NCI-H1436 (cell line): ENCODE measurements around the gene BRI3BP.
A peak's percentile ranks its signal among the peaks of the same experiment; 100 is the strongest.

Experiments
- DNase-seq: peaks from one replicate; lab custom pipeline; 2025; lab: John Stamatoyannopoulos, UW

BRI3BP gene

GRCh38 chr12:124993626-124994436 is at the start of gene BRI3BP:
BRI3BP (plus strand) TSS chr12:124993645; CDS start chr12:124993791, 146 bp downstream.
- peak; percentile 22 for DNase-seq

GRCh38 chr12:124946447-124946793 is 47.0 kb upstream of the BRI3BP start:
- DNase-seq: no peak

DNA sequence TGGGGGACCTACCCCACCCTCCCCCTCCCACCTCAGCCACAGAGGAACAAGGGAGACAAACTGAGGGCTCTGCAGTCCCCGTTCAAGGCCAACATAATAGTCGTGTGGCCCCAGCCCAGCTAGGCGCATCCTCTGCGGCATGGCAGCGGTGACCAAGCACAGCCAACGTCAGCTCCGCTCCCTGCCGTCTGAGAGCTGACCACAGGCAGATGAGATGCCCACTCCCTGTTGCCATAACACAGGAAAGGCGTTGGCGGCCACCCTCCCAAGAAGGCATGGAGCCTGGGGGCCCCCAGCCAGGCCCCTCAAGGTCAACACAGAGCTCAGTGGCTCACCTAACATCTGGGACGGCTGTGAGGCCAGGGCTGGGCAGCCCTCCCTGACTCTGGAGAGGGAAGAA is 46.4 kb upstream of the BRI3BP start:
- no peak for DNase-seq

- no peak for DNase-seq
Measured at GRCh38 chr12:124947561-124948398, 45.7 kb upstream of the BRI3BP start.

DNA sequence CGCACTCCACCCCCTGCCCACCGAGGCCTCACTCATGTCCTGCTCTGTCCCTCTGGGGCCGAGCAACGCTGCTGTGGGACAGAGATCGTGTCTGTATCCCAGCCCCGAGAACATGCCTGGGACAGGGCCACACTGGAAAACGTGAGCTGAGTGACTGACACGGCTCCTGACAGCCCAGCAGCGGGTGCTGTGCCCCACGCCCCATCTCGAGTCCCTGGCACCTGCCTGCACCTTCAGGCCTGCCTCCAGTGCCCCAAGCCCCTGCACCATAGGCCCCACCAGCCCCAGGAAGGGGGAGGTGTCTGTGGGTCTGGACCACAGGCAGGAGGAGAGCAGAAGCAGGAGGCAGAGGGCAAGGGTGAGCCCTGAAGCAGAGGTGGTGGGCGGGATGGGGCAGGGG is 44.4 kb upstream of the BRI3BP start:
- no peak for DNase-seq

GRCh38 chr12:124949779-124950728 is 43.4 kb upstream of the BRI3BP start:
- DNase-seq: no peak

- DNase-seq: no peak
Measured at GRCh38 chr12:124952295-124952694, 41.1 kb upstream of the BRI3BP start.

- DNase-seq: no peak
Measured at GRCh38 chr12:124952801-124953200, 40.6 kb upstream of the BRI3BP start.

GRCh38 chr12:124953689-124954405 is 39.6 kb upstream of the BRI3BP start:
- no peak for DNase-seq

- no peak for DNase-seq
Measured at GRCh38 chr12:124954771-124955170, 38.7 kb upstream of the BRI3BP start.

DNA sequence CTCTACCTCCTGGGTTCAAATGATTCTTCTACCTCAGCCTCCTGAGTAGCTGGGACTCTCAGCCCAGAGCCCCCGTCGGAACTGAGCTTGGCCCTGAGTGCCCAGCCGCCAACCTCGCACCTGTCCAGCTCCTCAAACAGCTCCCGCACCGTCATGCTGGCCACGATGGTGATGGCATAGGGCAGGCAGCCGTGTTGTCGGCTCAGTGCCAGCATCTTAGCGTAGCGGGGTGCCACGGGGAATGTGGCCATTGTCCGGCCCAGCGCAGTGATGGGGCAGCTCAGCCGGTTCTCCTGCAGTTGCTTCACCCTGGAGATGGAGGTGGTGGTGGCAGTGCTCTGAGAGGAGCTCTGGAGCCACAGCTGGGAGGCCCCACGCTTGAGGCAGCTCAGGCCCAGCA is 36.9 kb upstream of the BRI3BP start:
- no peak for DNase-seq

DNA sequence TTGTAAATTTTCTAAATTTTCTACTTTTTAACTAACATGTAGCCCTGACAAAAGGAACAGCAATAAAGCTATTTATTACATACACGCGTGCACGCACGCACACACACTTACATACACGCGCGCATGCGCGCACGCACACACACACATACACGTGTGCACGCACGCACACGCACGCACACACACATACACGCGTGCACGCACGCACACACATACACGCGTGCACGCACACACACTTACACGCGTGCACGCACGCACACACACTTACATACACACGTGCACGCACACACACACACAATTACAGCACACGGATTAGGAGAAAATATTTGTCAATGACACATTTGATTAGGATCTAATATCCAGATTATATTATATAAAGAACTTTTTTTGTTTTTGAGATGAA is 32.4 kb upstream of the BRI3BP start:
- no peak for DNase-seq

GRCh38 chr12:124963211-124963610 is 30.2 kb upstream of the BRI3BP start:
- DNase-seq: no peak

- DNase-seq: no peak
Measured at GRCh38 chr12:124964251-124964650, 29.2 kb upstream of the BRI3BP start.

DNA sequence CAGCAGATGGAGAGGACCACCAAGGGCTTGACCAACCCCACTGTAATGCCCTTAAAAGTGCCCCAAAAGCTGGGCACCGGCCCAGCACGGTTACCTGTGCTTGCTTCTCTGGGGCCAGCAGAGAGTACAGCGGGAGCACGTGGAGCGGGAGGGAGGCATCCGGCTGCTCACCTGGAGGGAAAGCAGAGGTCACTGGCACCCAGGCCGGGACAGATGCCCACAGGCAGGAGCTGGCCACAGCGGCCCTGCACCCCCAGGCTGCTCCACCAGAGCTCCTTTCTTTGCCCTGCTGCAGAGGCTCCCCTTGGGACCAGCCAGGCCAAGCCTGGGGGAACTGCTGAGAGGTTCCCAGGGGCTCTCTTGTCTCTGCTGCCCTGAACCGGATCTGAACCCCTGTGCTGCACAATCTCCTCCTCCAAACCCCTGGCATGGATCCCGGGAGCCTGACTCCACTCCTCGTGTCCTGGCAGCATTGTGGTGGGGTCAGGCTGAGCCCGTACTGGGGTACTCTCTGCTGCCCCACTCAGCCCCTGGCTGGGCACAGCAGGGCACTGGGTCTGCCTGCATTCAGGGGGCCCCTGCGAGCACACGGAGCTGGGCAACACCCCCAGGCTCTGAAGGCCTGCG is 28.5 kb upstream of the BRI3BP start:
- DNase-seq: no peak

GRCh38 chr12:124967016-124967739 is 26.3 kb upstream of the BRI3BP start:
- DNase-seq: no peak

DNA sequence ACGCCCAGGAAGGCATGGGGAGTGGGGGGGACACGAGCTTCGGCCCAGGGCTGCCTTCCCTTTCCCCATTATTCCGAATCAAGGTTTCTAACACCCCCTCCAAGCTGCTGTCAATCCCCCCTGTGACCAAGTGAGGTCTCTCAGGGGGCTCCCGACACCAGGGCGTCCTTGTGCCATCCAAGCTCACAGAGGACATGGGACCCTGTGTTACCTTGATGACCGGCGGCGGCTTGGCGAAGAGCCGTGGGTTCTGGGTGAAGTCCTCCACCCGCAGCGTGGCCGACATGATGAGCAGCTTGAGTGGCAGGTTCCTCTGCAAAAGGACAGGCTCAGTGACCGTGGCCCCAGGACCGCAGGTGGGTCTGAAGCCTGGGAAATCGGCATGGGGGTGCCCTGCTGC is 24.8 kb upstream of the BRI3BP start:
- no peak for DNase-seq

DNA sequence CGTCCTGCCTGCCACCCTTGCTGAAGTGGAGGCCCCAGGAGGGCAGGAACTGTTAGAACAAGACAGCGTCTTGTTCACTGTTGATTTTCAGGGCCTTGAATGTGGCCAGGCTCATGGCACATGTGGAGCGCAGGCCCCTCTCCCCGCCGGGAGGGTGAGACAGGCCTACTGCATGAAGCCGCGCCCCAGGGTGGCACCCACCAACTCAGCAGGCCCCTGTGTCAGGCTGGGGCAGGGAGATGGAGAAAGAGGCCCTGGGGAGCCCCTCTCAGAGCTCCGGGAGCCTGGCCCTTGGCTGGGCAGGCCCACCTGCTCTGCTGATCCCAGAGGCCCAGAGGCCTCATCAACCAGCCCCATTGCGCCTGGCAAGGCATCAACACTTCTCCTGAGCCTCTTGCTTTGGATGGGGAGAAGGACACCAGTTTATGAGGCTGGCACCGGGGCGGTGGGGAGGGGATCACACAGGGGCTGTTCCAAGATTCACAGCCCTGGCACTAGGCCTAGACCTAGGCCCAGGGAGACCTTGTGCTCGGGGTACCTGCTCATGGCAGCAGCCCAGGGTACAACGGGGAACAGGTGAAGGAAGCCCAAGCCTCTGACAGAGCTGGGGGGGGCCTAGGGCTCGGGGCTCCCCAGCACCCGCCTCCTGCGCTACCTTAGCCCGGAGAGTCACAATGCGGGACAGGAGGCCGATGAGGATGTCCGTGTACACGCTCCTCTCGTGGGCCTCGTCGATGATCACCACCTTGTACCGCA is 22.6 kb upstream of the BRI3BP start:
- DNase-seq: no peak

GRCh38 chr12:124971603-124972002 is 21.8 kb upstream of the BRI3BP start:
- no peak for DNase-seq

DNA sequence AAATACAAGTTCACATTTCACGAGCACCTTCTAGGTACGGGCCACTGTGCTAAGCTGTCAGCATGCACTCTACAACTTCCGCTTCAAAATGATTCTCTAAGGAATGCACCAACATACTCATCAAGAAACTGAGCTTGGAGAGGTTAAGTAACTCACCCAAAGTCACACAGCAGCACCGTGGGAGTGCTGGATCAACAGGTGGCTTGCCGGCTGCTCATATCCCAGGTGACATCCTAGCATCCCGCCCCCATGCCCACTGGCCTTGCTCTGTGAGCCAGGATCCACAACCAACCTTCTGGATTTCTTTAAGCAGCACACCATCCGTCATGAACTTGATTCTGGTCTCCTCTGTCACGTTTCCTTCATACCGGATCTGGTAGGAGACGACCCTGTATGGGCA is 21.2 kb upstream of the BRI3BP start:
- DNase-seq: no peak
